HG03103 (cell line): ENCODE measurements around the gene HIPK2.

Experiments used
- ATAC-seq: cut with Tn5 transposase; IDR thresholded peaks from one replicate; pipeline ENCODE4 v1.9.1; 2021; ENCODE audit warnings: low read depth; ENCODE audit not compliant: unreplicated experiment

HIPK2 gene

GRCh38 chr7:139602143-139602722 is 175.6 kb downstream of the HIPK2 start:
- ATAC-seq = no peak

- ATAC-seq = no peak
Measured at GRCh38 chr7:139601176-139601575, 176.6 kb downstream of the HIPK2 start.

GRCh38 chr7:139600306-139600705 is 177.5 kb downstream of the HIPK2 start:
- ATAC-seq = no peak

- no peak for ATAC-seq
Measured at GRCh38 chr7:139598642-139599041, 179.2 kb downstream of the HIPK2 start.

- ATAC-seq = no peak
Measured at GRCh38 chr7:139597028-139597427, 180.8 kb downstream of the HIPK2 start.

- no peak for ATAC-seq
Measured at GRCh38 chr7:139596626-139597025, 181.2 kb downstream of the HIPK2 start.

- ATAC-seq = no peak
Measured at GRCh38 chr7:139595806-139596205, 182.0 kb downstream of the HIPK2 start.

GRCh38 chr7:139594911-139595476 is 182.8 kb downstream of the HIPK2 start:
- ATAC-seq = no peak

GRCh38 chr7:139594090-139594489 is 183.7 kb downstream of the HIPK2 start:
- ATAC-seq = no peak

- ATAC-seq = no peak
Measured at GRCh38 chr7:139592801-139593461, 184.9 kb downstream of the HIPK2 start.

- ATAC-seq = no peak
Measured at GRCh38 chr7:139591550-139592195, 186.1 kb downstream of the HIPK2 start.

- ATAC-seq = no peak
Measured at GRCh38 chr7:139589474-139589873, 188.3 kb downstream of the HIPK2 start.

- ATAC-seq = no peak
Measured at GRCh38 chr7:139588632-139589031, 189.2 kb downstream of the HIPK2 start.

GRCh38 chr7:139587535-139587934 is 190.3 kb downstream of the HIPK2 start:
- no peak for ATAC-seq

- ATAC-seq = no peak
Measured at GRCh38 chr7:139586286-139586685, 191.5 kb downstream of the HIPK2 start.

- no peak for ATAC-seq
Measured at GRCh38 chr7:139585042-139585441, 192.8 kb downstream of the HIPK2 start.

GRCh38 chr7:139583826-139584553 is 193.8 kb downstream of the HIPK2 start:
- no peak for ATAC-seq

GRCh38 chr7:139582671-139583155 is 195.1 kb downstream of the HIPK2 start:
- ATAC-seq = no peak

- ATAC-seq = no peak
Measured at GRCh38 chr7:139582130-139582650, 195.6 kb downstream of the HIPK2 start.

GRCh38 chr7:139580435-139580834 is 197.4 kb downstream of the HIPK2 start:
- ATAC-seq = no peak
